Measurements from ENCODE around the gene ARID1B. TPM values are rescaled to one million over a fixed set of nuclear protein-coding genes. Genes with fewer than 3 reads are reported as not detected.

ARID1B gene
- total RNA-seq, 1 donor from 2014 or later = 87.4 TPM

DNA sequence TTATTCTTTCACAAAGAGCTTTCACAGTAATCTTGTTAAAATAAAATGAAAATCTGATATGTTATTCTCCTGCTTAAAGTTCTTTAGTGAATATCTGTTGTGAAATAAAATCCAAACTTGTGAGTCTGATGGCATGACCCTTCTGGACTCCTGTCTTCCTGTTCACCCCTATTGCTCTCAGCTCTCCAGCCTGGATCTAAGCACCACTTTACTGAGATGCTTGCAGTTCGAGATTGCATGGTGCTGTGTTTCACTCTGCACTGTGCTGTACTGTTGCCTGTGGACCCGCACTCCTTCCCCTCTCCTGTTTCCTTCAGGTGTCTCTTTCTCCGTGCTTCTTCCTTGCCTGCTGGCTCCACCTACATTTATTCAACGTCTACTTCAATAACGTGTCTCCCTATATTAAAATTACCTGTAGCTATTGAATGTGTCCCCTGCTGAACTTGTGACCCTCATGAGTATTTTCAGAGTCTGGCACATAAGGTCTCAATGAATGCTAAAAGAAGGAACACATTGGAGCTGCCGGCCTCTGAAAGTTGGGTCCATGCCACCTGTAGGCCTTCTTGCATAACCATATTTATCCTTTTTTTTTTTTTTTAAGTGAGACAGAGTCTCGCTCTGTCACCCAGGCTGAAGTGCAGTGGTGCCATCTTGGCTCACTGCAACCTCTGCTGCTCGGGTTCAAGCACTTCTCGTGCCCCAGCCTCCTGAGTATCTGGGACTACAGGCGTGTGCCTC lies 100.1 kb downstream of the ARID1B start:
- DNase-seq (ENCODE audit: low spot score) = no peak

DNA sequence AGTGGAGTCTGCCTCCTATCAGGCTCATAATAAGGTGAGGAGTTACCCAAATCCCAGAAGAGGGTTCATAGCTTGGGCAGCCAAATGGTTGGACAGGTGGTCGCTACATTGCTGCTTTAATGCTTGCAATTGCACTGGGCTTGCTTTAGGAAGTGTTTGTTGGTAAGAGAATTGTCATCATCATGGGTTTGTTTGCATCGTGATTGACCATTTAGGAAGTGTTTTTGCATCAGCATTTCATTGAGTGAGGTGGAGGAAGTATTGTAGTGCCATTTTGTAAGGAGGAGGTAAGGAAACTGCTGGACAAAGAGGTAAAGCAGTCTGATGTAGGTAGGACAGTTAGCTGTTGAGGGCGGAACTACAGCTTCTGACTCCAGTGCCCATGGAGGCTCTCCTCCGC lies 101.5 kb downstream of the ARID1B start:
- DNase-seq (ENCODE audit: low spot score) = no peak

DNA sequence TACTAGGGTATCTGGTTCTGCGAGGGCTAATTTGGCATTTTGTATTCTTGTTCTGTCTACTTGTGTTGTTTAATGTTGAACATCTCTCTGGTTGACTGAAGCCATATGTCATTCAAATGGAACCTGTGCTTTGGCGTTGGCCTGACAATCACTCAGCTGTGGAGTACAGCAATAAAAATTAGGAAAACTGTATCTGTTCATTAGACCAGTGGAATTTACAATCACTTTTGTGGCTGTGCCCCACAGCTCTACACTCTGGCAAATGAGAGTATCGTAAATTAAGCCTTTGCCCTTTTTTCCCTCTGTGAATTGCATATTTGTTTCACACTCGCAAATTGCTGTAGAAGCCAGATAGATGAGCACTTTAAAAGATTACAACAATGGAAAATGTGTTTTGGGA lies 102.0 kb downstream of the ARID1B start:
- no peak for DNase-seq (ENCODE audit: low spot score)

DNA sequence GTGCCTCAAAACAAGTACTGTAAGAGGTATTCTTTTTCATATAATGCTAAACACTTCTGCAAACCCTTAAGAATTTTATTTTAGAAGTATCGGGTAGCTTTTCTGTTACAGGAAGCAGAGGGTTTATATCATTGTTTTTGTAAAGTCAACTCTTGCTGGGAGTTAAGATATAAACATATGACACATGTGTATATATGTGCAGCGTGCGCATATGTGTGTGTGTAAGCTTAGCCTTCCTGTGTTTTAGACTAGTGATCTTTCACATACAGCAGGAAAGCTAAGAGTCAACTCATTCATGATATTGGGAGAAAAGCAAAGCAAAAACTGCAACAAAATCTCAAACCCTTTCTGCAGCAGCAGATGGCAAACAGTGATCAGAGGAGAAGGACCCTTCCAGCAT lies 102.4 kb downstream of the ARID1B start:
- DNase-seq (ENCODE audit: low spot score) = no peak

DNA sequence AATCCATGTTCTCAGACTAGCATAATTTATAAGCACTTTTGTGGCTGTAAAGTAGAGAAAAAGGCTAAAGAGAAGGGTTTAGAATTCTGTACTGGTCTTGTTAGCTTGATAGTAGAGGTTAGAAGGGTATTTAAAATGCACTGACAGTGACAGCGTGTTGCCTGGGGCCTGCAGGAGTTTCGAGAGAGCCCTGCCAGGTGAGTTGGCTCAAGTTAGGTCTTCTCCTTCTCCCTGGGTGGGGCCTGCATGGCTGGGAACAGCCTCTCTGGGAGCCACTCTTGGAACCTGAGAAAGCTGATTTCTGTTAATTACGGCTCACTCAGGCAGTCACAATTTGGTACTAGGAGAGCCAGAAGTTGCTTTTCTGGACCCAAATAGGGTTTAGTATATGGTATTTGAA lies 103.7 kb downstream of the ARID1B start:
- DNase-seq (ENCODE audit: low spot score) = no peak

DNA sequence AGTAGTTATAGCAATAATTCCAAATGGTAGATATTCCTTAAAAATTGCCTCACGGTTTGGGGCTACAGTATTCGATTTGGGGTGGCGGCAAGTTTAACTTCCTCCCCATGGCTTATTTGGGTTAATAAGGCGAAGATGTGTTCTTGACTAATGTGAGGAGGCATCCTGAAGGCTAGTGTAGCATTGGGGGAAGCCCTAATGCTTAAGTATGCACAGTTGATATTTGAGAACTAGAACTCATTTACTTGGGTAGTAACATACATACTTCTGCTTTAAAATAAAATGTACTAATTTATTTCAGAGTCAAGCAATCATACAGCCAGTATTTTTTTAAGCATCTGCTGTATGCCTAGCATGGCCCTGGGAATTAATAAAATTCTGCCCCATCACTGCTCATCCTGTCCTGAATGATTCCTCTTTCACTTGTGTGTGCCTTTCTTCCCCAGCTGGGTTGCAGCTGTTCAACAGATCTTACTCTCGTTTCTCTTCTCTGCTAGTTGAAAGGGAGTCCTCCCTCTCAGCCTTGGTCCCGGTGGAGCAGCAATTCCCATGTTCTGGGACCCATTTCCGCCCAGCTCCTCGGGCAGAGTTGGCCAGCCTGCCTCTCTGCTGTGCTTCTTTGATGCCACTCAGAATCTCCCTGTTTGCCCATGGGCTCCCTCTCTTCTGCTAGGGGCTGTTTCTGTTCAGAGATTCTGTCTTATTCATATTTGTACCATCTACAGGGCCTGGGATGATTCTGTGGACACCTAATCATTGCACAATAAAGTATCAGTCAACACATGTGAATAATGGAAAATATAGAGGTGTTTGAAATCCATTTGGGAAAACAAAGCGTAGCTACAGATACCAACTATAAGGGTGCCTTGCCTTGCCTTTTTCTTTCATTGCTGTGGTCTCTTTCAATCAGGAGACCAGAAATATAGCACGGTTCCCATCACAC lies 104.8 kb downstream of the ARID1B start:
- DNase-seq (ENCODE audit: low spot score) = no peak

DNA sequence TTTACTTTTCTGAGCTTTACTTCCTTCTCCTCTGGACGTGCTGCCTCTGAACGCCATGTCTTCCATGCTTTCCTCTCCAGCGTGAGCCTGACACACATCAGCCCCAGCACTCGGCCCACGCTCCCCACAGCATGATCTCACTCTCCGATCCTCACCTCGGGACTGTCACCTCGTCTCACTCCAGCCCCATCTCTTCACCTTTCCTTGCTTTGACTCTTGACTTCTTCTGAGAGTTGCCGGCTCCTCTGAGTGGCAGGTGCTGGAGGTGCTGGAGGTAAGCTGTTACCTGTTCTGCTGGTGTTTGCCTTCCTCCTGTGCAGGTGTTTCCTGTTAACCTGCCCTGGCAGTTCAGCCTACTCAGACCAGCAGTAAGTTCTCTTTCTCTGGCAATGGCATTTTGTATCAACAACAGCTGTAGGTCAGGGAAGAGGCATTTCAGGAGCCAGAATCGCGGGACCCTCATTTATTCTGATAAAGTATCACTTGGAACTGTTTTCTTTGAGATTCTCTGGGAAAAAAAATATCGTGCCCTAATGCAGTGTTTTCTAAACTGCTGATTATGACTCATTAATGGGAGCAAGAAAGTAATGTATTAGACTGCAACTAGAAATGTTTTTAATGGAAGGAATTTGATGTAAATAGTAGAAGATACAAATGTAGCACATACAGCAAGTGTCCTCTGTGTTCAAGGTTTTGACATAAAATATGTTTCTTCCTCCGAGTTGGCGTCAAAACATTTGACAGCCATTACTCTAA lies 106.5 kb downstream of the ARID1B start:
- DNase-seq (ENCODE audit: low spot score) = no peak

DNA sequence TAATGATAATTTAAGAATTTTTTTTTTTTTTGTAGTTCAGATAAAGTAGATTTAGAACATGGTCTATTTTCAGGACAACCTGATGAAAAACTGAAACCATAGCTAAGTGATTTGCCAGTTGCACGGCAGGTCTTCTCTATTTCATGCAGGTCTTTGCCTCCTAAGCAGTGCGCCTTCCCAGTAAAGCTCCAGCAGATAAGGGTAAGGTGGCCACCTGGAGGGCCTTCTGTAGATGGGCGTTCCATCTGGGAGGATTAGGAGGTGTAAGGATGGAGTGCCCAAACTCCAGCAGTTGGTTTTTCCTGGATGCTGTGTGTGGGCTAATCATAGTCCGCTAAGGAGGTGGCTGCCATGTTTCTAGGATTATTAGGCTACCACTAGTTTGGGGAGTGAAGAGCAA lies 107.1 kb downstream of the ARID1B start:
- no peak for DNase-seq (ENCODE audit: low spot score)

DNA sequence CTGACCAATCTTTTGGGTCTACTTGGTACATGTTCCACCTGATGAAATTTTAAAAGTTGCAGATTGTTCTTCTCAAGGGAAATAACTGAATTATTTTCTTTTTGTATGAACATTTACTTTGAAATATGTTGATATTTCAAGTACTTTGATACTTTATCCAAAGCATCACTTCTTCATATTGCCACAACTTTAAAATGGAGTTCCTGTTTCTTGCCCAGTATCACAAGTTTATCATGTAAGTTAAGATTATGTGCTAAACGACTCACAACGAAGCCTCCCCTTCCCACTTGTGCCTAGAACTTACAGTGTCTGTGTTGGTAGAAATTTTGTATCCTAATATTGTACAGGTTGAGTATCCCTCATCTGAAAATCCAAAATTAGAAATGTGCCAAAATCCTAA lies 108.4 kb downstream of the ARID1B start:
- no peak for DNase-seq (ENCODE audit: low spot score)

DNA sequence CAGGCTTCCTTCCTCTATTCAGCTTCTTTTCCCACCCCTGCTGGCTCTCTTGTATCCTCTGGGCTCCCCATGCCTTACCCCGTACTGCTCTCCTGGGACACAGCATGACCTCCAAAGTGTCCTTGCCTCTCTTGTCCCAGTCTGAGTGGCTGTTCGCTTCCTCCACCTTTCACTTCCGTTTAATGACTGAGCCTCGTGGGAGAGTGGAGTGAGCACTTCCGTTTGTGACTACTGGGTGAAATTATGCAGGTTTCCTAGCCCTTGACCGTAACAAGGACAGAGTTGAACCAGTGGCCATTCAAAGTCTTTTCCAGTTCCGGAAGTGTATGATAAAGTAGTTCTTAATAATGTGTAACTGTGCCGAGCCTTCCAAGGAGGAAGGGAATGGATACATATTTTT lies 109.2 kb downstream of the ARID1B start:
- DNase-seq (ENCODE audit: low spot score) = no peak

DNA sequence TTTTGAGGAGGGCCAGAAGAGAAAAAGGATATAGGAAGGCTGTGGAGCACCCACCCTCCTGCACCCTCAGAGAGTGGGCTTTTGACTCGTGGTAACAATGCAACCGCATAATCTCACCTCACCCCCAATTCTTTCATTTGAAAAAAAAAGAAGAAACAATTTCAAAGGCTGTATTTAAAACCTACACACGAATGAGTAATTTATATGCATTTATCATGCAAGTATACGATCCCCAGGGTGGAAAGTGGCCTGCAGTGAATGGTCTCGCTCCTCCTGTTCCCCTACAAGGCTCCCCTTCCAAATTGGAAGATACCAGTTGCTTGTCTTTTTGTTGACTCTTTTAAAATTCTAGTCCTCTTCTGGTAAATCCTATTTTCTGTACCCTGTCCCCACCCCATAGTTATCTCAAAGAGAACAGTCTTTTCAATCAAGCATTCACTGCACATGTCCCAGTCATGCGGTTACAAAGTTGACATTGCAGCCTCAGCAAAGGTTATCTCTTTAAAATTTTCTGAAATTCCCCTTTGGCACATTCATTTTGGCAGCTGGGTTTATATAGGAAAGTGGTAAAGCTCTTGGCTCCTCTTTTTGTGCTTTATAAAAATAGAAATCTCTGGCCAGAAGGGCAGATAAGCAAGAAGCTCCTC lies 110.6 kb downstream of the ARID1B start:
- no peak for DNase-seq (ENCODE audit: low spot score)

DNA sequence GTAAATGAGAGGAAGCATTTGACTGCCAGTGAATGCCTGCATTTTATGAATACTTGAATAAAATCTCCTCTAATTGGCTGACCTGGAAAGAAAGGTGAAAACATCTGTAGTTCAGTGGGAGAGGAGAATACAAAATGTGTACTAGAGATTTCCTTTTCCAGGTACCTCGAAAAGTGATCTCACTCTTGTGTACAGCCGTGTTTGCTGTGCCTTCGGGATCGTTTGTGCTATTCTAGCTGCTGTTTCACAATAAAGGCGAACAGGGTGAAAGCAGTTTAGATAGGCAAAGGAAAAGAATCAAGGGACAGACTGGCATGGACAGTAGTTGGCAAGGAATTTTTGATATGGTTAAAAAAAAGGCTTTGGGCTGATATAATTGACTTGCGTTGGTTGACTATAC lies 112.3 kb downstream of the ARID1B start:
- DNase-seq (ENCODE audit: low spot score) = no peak

DNA sequence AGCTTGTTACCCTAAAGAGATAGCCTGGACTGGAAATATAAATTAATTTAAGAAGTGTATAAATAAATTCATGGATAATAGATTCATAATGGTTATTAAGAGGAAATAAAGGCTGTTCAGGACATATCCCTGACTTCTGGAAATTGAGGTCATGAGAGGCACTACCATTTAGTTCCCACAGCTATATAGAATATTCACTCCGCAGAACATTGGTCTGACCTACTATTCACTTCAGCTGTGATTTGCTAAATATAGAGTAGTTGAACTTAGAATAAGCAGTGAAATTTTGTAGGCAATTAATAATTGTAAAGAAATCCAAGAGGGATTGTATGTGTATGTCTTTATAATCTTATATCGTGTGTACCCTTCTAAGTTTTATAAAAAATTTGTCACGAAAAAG lies 112.8 kb downstream of the ARID1B start:
- DNase-seq (ENCODE audit: low spot score) = no peak

DNA sequence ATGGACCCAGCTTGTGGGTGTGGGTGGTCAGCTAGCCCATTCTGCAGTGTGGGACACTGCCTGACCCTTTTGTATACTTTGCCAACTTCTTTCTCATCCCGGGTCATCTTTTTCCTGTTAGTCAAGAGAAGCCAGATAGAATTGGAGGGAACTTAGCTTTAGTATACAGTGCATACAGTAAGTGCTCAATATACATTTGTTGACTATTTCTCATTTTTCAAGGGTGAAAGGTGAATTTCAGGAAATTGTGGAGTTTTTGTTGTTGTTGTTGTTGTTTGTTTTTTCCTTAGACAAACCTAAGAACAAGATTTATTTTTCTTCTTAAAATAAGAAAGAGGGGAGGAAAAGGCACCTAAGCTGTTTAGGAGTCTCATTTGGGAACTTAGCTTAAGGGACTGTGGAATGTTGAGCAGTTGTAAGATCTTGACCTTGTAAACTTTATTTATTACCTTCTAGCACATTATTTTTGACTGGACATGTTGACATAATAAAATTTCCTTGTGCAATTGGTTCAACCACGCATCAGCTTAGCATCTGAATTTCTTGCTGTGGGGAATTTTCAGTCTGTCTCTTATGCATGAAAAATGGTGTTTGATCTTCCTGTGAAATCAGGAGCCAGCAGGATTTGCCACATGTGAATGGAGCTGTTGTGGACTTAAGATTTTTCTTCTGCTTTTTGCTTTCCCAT lies 113.6 kb downstream of the ARID1B start:
- DNase-seq (ENCODE audit: low spot score) = no peak

DNA sequence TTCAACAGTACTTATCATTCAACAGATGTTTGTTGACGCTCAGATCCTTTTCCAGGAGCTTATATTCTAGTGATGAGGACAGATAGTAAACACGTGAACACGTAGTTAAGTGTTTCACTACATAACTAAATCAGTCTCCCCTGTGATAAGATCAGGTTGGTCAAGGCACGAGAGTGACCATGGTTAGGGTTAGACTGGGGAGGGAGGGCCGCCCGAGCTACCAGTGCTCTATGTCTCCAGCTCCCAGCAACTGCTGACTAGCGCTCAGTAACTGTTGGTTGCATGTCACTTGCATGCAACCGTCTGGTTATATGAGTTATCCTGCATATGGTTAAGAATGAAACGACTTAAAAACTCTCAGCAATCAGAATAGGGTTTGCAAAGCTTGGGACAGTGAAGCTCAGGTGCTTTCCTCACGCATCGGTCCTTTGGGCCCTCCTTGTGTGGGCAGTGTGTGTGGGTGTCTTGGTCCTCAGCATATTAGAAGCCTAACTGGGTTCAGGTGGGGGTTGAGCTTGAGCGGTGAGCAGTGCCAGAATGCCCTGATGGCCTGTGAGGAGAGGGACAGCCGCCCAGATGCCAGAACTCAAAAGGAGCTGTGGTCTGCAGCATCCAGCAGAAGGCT lies 120.8 kb downstream of the ARID1B start:
- no peak for DNase-seq (ENCODE audit: low spot score)

DNA sequence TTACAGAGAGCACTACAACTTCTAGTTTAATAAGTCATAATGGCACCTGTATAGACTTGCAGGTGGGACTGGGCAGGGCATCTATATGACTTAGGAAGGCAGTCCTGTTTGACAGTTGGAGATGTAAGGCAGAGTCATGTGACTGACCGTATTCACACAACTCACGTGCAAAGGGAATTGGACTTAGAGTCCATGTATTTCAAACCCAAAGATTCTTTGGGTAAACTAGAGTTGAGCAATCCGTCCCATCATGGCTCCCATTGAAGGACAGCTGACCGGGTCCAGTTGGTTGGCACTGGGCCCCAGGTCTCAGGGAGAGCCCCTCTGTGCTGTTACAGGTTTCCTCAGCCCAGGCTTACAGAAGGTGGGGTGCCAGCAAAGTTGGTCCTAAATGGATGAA lies 121.9 kb downstream of the ARID1B start:
- no peak for DNase-seq (ENCODE audit: low spot score)

DNA sequence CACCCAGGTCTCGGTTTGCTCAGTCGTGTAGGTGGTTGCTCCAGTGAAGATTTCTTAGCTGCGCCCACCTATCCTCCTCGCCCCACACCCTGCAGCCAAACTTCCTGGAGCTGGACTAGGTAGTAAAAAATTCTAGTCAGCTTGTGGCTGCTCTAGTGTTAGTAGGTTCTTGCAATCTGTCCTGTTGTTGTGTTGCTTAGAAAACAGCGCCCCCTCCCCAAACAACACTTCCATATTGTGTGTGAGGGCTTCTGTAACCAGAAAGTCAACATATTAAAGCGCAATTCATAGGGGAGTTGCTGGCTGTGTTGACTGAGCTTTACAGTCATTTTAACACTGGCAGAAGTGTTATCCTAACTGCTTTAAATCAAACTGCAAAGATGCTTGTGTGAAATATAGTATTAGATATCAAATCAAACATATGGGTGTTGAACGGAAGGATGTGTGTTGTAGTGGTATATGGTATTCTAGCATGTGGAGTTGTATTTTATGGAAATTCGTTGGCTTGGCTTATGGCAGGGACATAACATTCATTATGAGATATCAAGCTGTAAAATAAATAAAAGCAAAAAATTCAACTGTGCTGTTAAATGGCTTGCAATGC lies 122.5 kb downstream of the ARID1B start:
- DNase-seq (ENCODE audit: low spot score) = no peak

DNA sequence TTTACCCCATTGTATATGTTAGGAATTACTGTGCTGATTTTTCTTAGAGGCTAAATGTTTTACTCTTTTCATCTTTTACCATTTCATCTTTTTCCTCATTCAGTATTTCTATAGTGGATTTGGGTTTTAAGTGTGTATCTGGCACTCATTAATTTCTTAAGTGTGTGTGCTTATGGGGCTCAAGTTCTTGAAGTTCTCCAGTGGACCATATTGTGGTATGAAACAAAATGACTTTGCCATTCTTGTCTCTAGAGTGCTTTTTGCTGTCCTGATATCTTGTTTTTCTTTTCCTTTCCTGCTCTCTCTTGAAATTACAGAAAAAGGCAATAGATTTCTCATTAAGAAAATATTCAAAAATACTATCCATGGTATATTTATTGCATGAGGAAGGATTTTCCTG lies 123.1 kb downstream of the ARID1B start:
- no peak for DNase-seq (ENCODE audit: low spot score)

DNA sequence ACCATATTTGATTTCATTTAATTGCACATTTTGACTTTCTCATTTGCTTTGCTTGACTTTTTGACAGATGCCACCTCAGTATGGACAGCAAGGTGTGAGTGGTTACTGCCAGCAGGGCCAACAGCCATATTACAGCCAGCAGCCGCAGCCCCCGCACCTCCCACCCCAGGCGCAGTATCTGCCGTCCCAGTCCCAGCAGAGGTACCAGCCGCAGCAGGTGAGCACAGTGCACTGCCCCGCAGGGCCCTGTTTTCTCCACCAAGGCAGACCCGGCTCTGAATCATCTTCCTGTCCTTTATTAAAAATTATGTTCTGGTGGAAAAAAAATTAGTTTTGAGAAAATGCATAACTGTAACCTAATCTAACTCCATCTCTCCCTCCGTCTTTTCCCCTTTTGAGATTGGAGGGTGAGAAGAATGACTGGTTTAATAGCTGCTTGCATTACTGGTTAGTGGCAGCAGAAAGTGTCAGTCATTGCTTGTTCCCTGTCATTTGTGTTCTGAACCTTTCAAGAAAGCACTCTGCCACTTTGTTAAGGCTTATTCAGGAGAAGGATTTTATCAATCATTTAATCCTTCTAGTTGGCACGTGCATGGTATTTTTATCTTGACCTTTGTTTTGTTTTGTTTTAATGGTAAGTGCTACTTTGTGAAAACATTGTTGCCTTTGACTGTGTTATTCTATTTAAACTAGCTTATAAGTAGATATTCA lies 124.3 kb downstream of the ARID1B start:
- DNase-seq (ENCODE audit: low spot score) = no peak

Measured in mesenteric fat pad (tissue), 1 donor.